ENCODE measurements around the gene ICA1. TPM values are rescaled to one million over a fixed set of nuclear protein-coding genes. Genes with fewer than 3 reads are reported as not detected.

Gene ICA1
- total and polyA plus RNA-seq, 2 experiments from 2014 or later = 45.2 to 83.7 TPM

DNA sequence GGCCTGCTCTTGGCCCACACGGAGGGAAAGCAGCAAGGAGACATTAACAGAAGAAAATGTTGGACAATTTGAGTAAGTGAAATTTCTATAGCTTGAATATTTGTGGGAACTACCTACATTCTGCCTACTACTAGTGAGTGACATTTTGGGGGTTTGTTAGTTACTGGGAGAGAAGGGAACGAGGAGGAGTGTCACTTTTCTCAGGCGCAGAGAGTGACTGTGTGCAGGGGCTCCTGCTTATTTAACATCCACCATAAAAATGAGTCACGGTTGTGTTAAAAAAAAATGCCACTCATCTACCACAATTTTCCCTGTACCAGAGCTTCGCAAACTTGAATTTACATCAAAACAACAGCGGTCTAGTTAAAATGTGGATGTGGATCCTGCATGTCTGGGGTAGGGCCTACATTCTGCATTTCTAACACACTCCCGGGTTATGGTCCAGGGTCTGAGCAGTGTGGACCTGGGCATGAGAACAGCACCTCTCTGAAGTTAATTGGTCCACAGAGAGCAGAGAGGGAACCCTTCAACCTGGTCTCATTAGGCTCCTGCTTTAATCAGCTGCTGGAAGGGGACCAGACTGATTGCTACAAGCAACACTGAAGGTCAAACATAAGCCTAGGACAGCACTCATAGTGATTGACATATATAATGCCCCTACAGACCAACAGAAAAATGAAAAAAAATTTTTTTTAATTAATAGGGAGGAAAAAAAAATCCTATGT is 41.4 kb downstream of the ICA1 start:
- peaks cover 13% of the 10 kb centered on the region; the same call in 2 of the 3 replicates for H3K36me3 Mint-ChIP-seq (ENCODE audit: low read depth)
- Histone ChIP-seq H3K9me2 (ENCODE audit: insufficient read depth) (no peaks in the 10 kb centered on the region), H3K27ac (ENCODE audit: low read depth) (peak overlapping the region; percentile 75), H2AFZ (no peak overlapping the region), H3K27me3 (ENCODE audit: insufficient read depth) (no peaks in the 10 kb centered on the region), H3K4me1 (ENCODE audit: insufficient read depth) (peaks cover 32% of the 10 kb centered on the region), H3K79me2 (replicated peaks; ENCODE audit: insufficient read depth) (no peaks in the 10 kb centered on the region), H3F3A (replicated peaks; ENCODE audit: low read depth) (0 out of 2 replicates have a peak, but pooled peaks cover 3% of the 10 kb centered on the region), H4K20me1 (replicated peaks; ENCODE audit: insufficient read depth) (no peaks in the 10 kb centered on the region), H3K4me3 (no peak overlapping the region), H3K4me2 (peak overlapping the region; percentile 52; the same call in 1 of the 2 replicates), H3K36me3 (ENCODE audit: insufficient read depth) (no peaks in the 10 kb centered on the region)
- H3K4me3 Mint-ChIP-seq = no peak overlapping the region
- H3K27me3 Mint-ChIP-seq (ENCODE audit: insufficient read depth, low read depth, poor library complexity) = peaks cover 7% of the 10 kb centered on the region
- DNase-seq (ENCODE audit: low spot score) (no peak), ATAC-seq (peak; percentile 25)
- H3K4me1 Mint-ChIP-seq = peaks cover 63% of the 10 kb centered on the region
- H3K9me3 Mint-ChIP-seq = no peaks in the 10 kb centered on the region
- H3K27ac Mint-ChIP-seq = peak overlapping the region; percentile 94
- TF ChIP-seq CREB1 (CRISPR knock-in tag; IDR thresholded peaks at IDR 0.05; ENCODE audit: low read depth) = no peak
- TF ChIP-seq ZNF114 (CRISPR knock-in tag; IDR thresholded peaks at IDR 0.05) = no peak
- no peak for TF ChIP-seq ZNF331 (CRISPR knock-in tag; IDR thresholded peaks at IDR 0.05; ENCODE audit: low read depth)
- no peak for TF ChIP-seq CTCF (conservative IDR thresholded peaks at IDR 0.05; ENCODE audit: low read depth in 2 of 2)
- no peak for TF ChIP-seq STAT1 (IDR thresholded peaks at IDR 0.05; ENCODE audit: unreplicated experiment)
- no peak for TF ChIP-seq NANOG (IDR thresholded peaks at IDR 0.05; ENCODE audit: borderline replicate concordance)
- TF ChIP-seq, protein P1, sequence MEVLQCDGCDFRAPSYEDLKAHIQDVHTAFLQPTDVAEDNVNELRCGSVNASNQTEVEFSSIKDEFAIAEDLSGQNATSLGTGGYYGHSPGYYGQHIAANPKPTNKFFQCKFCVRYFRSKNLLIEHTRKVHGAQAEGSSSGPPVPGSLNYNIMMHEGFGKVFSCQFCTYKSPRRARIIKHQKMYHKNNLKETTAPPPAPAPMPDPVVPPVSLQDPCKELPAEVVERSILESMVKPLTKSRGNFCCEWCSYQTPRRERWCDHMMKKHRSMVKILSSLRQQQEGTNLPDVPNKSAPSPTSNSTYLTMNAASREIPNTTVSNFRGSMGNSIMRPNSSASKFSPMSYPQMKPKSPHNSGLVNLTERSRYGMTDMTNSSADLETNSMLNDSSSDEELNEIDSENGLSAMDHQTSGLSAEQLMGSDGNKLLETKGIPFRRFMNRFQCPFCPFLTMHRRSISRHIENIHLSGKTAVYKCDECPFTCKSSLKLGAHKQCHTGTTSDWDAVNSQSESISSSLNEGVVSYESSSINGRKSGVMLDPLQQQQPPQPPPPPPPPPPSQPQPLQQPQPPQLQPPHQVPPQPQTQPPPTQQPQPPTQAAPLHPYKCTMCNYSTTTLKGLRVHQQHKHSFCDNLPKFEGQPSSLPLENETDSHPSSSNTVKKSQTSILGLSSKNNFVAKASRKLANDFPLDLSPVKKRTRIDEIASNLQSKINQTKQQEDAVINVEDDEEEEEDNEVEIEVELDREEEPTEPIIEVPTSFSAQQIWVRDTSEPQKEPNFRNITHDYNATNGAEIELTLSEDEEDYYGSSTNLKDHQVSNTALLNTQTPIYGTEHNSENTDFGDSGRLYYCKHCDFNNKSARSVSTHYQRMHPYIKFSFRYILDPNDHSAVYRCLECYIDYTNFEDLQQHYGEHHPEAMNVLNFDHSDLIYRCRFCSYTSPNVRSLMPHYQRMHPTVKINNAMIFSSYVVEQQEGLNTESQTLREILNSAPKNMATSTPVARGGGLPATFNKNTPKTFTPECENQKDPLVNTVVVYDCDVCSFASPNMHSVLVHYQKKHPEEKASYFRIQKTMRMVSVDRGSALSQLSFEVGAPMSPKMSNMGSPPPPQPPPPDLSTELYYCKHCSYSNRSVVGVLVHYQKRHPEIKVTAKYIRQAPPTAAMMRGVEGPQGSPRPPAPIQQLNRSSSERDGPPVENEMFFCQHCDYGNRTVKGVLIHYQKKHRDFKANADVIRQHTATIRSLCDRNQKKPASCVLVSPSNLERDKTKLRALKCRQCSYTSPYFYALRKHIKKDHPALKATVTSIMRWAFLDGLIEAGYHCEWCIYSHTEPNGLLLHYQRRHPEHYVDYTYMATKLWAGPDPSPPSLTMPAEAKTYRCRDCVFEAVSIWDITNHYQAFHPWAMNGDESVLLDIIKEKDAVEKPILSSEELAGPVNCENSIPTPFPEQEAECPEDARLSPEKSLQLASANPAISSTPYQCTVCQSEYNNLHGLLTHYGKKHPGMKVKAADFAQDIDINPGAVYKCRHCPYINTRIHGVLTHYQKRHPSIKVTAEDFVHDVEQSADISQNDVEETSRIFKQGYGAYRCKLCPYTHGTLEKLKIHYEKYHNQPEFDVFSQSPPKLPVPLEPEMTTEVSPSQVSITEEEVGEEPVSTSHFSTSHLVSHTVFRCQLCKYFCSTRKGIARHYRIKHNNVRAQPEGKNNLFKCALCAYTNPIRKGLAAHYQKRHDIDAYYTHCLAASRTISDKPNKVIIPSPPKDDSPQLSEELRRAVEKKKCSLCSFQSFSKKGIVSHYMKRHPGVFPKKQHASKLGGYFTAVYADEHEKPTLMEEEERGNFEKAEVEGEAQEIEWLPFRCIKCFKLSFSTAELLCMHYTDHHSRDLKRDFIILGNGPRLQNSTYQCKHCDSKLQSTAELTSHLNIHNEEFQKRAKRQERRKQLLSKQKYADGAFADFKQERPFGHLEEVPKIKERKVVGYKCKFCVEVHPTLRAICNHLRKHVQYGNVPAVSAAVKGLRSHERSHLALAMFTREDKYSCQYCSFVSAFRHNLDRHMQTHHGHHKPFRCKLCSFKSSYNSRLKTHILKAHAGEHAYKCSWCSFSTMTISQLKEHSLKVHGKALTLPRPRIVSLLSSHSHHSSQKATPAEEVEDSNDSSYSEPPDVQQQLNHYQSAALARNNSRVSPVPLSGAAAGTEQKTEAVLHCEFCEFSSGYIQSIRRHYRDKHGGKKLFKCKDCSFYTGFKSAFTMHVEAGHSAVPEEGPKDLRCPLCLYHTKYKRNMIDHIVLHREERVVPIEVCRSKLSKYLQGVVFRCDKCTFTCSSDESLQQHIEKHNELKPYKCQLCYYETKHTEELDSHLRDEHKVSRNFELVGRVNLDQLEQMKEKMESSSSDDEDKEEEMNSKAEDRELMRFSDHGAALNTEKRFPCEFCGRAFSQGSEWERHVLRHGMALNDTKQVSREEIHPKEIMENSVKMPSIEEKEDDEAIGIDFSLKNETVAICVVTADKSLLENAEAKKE (CRISPR knock-in tag; IDR thresholded peaks at IDR 0.05) = no peak
- TF ChIP-seq REST (IDR thresholded peaks at IDR 0.05; ENCODE audit: unreplicated experiment) = no peak
- no peak for TF ChIP-seq JUNB (IDR thresholded peaks at IDR 0.05; ENCODE audit: unreplicated experiment)
- TF ChIP-seq EZH2 (IDR thresholded peaks at IDR 0.05; ENCODE audit: low read depth, unreplicated experiment) = no peak
- TF ChIP-seq, protein P2, sequence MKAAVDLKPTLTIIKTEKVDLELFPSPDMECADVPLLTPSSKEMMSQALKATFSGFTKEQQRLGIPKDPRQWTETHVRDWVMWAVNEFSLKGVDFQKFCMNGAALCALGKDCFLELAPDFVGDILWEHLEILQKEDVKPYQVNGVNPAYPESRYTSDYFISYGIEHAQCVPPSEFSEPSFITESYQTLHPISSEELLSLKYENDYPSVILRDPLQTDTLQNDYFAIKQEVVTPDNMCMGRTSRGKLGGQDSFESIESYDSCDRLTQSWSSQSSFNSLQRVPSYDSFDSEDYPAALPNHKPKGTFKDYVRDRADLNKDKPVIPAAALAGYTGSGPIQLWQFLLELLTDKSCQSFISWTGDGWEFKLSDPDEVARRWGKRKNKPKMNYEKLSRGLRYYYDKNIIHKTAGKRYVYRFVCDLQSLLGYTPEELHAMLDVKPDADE (IDR thresholded peaks at IDR 0.05) = no peak
- TF ChIP-seq EZH2phosphoT487 (IDR thresholded peaks at IDR 0.05; ENCODE audit: unreplicated experiment) = no peak
